AG10803 (cell line): ENCODE data around the gene SRGAP1.
"Not testable (repeated sequence)": the region's sequence is repeated elsewhere in the genome, so short reads cannot be mapped to it uniquely, and the experiment has no call there.

Experiments used
- DNase-seq: peaks from one replicate; pipeline ENCODE4 v3.0.0; 2010; ENCODE audit warnings: low read depth
- H3K4me3 ChIP-seq: 2 replicates; pipeline ENCODE4 v1.5.1; 2011; ENCODE audit warnings: mild to moderate bottlenecking, low read length, control low read depth
- CTCF ChIP-seq: conservative IDR thresholded peaks from 2 replicates; pipeline ENCODE4 v1.5.1; 2011; ENCODE audit warnings: mild to moderate bottlenecking, low read length, control low read depth, inconsistent platforms

The SRGAP1 gene

GRCh38 chr12:64192644-64193444, 348.3 kb downstream of the SRGAP1 start:
- no peak overlapping the region for H3K4me3 ChIP-seq
- TF ChIP-seq CTCF = no peak
- no peak for DNase-seq

- DNase-seq = no peak
- no peak overlapping the region for H3K4me3 ChIP-seq
- TF ChIP-seq CTCF = no peak
Measured at GRCh38 chr12:64193931-64194330, 349.4 kb downstream of the SRGAP1 start.

GRCh38 chr12:64194333-64195149, 350.0 kb downstream of the SRGAP1 start:
- no peak overlapping the region for H3K4me3 ChIP-seq
- no peak for TF ChIP-seq CTCF

GRCh38 chr12:64195841-64196240, 351.3 kb downstream of the SRGAP1 start:
- not testable (repeated sequence) for DNase-seq, H3K4me3 ChIP-seq

More at GRCh38 chr12:64194333-64195149, 350.0 kb downstream of the SRGAP1 start:
- DNase-seq = no peak

GRCh38 chr12:64203036-64203435, 358.5 kb downstream of the SRGAP1 start:
- DNase-seq = no peak
- no peak for TF ChIP-seq CTCF
- no peak overlapping the region for H3K4me3 ChIP-seq

- TF ChIP-seq CTCF = no peak
- no peak for DNase-seq
- H3K4me3 ChIP-seq = no peak overlapping the region
Measured at GRCh38 chr12:64203775-64204174, 359.3 kb downstream of the SRGAP1 start.

GRCh38 chr12:64205542-64205941, 361.0 kb downstream of the SRGAP1 start:
- no peak overlapping the region for H3K4me3 ChIP-seq
- no peak for DNase-seq
- no peak for TF ChIP-seq CTCF
